Coronary artery (tissue), 2 donors: ENCODE data around the gene FAM209A.

ENCODE experiments used
- DNase-seq: peaks from one replicate; pipeline ENCODE4 v3.0.0-alpha.2; 2017; ENCODE audit warnings: low spot score
- H3K27ac ChIP-seq, 2 donors: fragments of 200-600 bp; sonication (generic); one replicate each; pipeline ENCODE4 v1.5.1; 2016 to 2019
- H3K4me3 ChIP-seq: fragments of 200-600 bp; sonication (generic); 2 replicates; pipeline ENCODE4 v1.5.1; 2016; ENCODE audit warnings: mild to moderate bottlenecking, moderate library complexity
- TF ChIP-seq, protein P1 (sequence below): fragments of 200-600 bp; sonication (generic); IDR thresholded peaks from one replicate; pipeline ENCODE4 v1.5.1; 2019; ENCODE audit warnings: antibody characterized with exemption

The FAM209A gene

DNA sequence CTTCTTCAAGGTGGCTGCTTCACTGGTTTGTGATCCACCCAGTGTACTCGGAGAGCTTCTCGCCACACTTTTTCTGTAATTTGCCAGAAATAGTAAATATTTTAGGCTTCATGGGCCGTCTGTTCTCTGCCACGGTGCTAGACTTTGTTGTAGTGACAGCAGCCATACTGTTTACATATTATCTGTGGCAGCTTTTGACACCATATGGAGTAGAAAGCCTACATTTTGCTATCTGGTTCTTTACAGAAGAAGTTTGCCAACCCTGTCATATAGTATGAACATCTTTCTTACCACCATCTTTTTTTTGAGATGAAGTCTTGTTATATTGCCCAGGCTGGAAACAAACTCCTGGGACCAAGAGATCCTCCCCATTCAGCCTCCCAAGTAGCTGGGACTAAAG is 41.0 kb downstream of the FAM209A start:
- DNase-seq: no peak
- TF ChIP-seq, protein P1, sequence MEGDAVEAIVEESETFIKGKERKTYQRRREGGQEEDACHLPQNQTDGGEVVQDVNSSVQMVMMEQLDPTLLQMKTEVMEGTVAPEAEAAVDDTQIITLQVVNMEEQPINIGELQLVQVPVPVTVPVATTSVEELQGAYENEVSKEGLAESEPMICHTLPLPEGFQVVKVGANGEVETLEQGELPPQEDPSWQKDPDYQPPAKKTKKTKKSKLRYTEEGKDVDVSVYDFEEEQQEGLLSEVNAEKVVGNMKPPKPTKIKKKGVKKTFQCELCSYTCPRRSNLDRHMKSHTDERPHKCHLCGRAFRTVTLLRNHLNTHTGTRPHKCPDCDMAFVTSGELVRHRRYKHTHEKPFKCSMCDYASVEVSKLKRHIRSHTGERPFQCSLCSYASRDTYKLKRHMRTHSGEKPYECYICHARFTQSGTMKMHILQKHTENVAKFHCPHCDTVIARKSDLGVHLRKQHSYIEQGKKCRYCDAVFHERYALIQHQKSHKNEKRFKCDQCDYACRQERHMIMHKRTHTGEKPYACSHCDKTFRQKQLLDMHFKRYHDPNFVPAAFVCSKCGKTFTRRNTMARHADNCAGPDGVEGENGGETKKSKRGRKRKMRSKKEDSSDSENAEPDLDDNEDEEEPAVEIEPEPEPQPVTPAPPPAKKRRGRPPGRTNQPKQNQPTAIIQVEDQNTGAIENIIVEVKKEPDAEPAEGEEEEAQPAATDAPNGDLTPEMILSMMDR: no peak
- H3K4me3 ChIP-seq: no peak overlapping the region
- H3K27ac ChIP-seq: no peak overlapping the region

DNA sequence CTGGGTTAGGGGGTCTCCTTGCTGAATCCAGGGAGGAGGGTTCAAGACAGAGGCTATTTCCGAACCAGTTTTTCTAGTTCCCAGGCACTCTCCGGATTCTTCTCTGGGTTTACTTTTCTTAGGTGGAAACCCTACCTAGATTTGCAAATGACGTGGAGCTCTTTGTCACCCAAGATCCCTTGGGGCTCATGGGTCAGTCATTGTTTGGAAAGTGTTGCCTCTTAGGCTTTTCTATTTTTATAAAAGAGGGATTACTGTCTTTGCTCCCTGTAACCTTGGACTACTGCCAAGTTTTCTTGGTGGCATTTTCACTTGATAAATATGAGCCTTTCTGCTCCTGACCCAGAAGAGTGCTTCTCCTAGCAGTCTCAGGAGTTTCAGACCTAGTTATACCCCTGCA is 42.1 kb downstream of the FAM209A start:
- Histone ChIP-seq H3K27ac (no peak overlapping the region), H3K4me3 (no peak overlapping the region)
- TF ChIP-seq, protein P1: no peak
- no peak for DNase-seq

DNA sequence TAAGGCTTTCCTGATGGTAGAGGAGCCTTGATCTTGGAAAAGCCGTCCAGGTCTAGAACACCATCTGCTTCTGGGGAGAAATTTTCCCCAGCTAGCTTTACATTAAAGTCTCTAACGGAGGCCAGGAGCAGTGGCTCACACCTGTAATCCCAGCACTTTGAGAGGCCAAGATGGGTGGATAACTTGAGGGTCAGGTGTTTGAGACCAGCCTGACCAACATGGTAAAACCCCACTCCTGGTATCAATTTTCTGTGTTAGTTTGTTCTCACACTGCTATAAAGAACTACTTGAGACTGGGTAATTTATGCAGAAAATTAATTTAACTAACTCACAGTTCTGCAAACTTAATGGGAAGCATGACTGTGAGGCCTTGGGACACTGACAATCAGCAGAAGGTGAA is 46.3 kb downstream of the FAM209A start:
- TF ChIP-seq, protein P1: no peak
- no peak overlapping the region for H3K4me3 ChIP-seq
- H3K27ac ChIP-seq: no peak overlapping the region
- DNase-seq: no peak

DNA sequence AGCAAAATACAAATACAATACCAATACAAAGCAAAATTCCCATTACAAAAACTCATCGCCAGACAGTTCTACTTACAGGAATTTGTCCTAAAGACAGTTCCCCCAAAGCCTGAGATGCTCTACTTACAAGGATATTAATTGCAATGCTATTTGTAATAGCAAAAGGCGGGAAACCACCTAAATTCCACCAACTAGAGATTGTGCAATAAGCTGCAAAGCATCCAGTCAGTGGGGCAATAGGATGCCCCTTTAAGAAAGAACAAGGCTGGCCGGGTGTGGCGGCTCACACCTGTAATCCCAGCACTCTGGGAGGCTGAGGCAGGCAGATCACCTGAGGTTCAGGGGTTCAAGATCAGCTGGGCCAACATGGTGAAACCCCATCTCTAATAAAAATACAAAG is 47.6 kb downstream of the FAM209A start:
- DNase-seq: no peak
- H3K4me3 ChIP-seq: no peak overlapping the region
- H3K27ac ChIP-seq: no peak overlapping the region
- TF ChIP-seq, protein P1: no peak

DNA sequence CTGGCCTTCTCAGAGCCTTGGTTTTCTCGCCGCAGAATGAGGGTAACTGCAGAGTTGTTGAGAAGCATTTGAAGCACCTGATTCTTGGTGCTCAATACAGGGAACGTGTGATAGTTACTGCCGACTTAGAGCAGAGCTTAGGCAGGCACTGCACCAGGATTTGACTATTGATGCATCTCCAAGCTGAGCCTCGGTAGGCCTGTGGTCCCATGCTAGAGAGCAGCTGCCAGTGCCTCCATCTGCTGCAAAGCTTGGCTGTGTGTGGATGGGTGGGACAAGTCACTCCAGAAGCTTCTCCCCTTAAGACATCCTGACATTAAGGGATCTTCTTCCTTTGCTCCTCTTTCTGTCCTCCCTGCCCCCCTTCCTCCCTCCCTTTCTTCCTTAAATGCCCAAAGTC is 49.4 kb downstream of the FAM209A start:
- Histone ChIP-seq H3K27ac (no peak overlapping the region), H3K4me3 (no peak overlapping the region)
- no peak for DNase-seq
- TF ChIP-seq, protein P1: no peak

DNA sequence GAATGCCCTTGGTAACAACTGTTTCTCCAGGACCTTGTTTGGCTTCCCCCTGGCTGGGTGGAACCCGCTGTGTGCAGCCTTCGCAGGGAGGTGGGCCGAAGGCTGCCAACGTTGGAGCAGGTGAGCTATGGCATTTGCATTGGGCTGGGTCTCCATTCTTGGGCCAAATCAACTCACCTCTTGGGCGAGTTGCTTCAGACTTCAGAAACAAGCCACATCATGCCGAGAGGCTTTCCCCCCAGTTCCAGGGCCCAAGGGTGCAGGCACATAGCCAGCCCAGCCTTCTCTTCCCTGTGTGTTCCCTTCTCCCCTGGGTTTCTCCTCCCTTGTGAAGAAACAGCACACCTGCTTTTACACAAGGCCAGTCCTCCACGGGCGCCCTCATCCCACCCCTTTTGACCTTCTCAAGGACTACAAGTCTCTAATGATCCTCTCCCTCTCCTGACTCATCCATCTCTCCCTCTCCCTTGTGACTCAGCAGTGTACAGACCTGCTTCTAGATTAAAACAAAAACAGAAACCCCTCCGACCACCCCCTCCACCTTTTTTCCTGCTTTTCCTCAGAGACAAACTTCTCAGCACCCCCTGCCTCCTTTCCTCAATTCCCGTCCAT is 50.1 kb downstream of the FAM209A start:
- Histone ChIP-seq H3K4me3 (no peak overlapping the region), H3K27ac (no peak overlapping the region)
- TF ChIP-seq, protein P1: no peak
- no peak for DNase-seq

DNA sequence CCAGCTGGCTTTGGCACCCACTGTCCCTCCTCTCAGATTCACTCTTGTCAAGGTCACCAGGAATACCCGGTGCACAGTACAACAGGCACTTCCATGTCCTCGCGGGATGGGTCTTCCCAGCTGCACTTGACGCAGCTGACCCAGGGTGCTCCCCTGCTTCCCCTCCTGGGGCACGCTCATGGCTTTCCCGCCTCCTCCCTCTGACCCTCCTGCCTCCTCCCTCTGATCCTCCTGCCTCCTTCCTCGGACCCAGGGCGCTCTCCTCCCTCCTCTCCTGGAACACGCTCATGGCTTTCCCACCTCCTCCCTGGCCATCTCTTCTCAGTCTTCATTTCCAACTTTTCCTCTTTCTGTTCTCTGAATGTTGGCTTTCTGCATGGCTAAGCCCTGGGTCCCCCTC is 50.6 kb downstream of the FAM209A start:
- Histone ChIP-seq H3K4me3 (no peak overlapping the region), H3K27ac (no peak overlapping the region)
- TF ChIP-seq, protein P1: no peak
- no peak for DNase-seq
